Dendritic cell treated with granulocyte-macrophage colony-stimulating factor and Interleukin-4, amounts not matched to agents 40 ng/mL and 50 ng/mL, for 4 days (primary cell): ENCODE results near the gene MOB3B.
"Not testable (repeated sequence)": the region's sequence is repeated elsewhere in the genome, so short reads cannot be mapped to it uniquely, and the experiment has no call there.

Experiments used
- H3K27ac Mint-ChIP-seq: one replicate; pipeline ENCODE4 v1.8.0; 2022; ENCODE audit warnings: mild to moderate bottlenecking, mixed read lengths
- H3K27me3 Mint-ChIP-seq: one replicate; pipeline ENCODE4 v1.8.0; 2022; ENCODE audit warnings: mild to moderate bottlenecking, mixed read lengths
- H3K36me3 Mint-ChIP-seq: one replicate; pipeline ENCODE4 v1.8.0; 2022; ENCODE audit warnings: low read depth, mixed read lengths
- H3K4me1 Mint-ChIP-seq: one replicate; pipeline ENCODE4 v1.8.0; 2022; ENCODE audit warnings: low read depth, mixed read lengths
- H3K4me3 Mint-ChIP-seq: one replicate; pipeline ENCODE4 v1.8.0; 2022; ENCODE audit warnings: mild to moderate bottlenecking, moderate library complexity, mixed read lengths
- H3K9me3 Mint-ChIP-seq: one replicate; pipeline ENCODE4 v1.8.0; 2022; ENCODE audit warnings: mixed read lengths
- intact Hi-C: fragments of 100-400 bp; cut with micrococcal nuclease; formaldehyde crosslinking; loops from one replicate; pipeline ENCODE4 v1.15.0; 2022

The MOB3B gene

GRCh38 chr9:27453860-27454553, 75.6 kb downstream of the MOB3B start:
- H3K36me3 Mint-ChIP-seq, result peaks cover 92% of the 10 kb centered on the region
- H3K4me3 Mint-ChIP-seq, result no peak overlapping the region
- no peaks in the 10 kb centered on the region for H3K27me3 Mint-ChIP-seq
- H3K9me3 Mint-ChIP-seq, result no peaks in the 10 kb centered on the region
- H3K4me1 Mint-ChIP-seq, result peaks cover 57% of the 10 kb centered on the region
- intact Hi-C loops, result loop anchor here (5.0 kb wide), 1 partner anchor 73 kb away; the partner anchor contains the start of gene MOB3B
- no peak overlapping the region for H3K27ac Mint-ChIP-seq

- intact Hi-C loops, result loop anchor here (5.0 kb wide), 1 partner anchor 76 kb away; the partner anchor contains the start of gene MOB3B
- H3K36me3 Mint-ChIP-seq, result peaks cover 95% of the 10 kb centered on the region
- peak overlapping the region; percentile 48 for H3K27ac Mint-ChIP-seq
- H3K27me3 Mint-ChIP-seq, result no peaks in the 10 kb centered on the region
- peaks cover 44% of the 10 kb centered on the region for H3K4me1 Mint-ChIP-seq
- no peak overlapping the region for H3K4me3 Mint-ChIP-seq
- H3K9me3 Mint-ChIP-seq, result no peaks in the 10 kb centered on the region
These were observed 78.3 kb downstream of the MOB3B start for GRCh38 chr9:27451207-27451797.

GRCh38 chr9:27450752-27451151, 78.9 kb downstream of the MOB3B start:
- Mint-ChIP-seq H3K36me3 (peaks cover 95% of the 10 kb centered on the region), H3K27ac (no peak overlapping the region), H3K9me3 (no peaks in the 10 kb centered on the region), H3K27me3 (no peaks in the 10 kb centered on the region), H3K4me1 (peaks cover 40% of the 10 kb centered on the region), H3K4me3 (no peak overlapping the region)
- intact Hi-C loops, result loop anchor here (5.0 kb wide), 1 partner anchor 77 kb away; the partner anchor contains the start of gene MOB3B

DNA sequence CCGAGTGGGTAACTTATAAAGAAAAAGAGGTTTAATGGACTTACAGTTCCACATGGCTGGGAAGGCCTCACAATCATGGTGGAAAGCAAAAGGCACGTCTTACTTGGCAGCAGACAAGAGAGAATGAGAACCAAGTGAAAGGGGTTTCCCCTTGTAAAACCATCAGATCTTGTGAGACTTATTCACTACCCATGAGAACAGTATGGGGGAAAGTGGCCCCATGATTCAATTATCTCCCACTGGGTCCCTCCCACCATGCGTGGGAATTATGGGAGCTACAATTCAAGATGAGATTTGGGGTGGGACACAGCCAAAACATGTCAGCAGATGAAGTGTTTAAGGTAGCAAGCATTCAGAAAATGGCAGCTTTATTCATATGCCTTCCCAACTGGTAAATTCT, 81.3 kb downstream of the MOB3B start:
- Mint-ChIP-seq H3K4me1 (peaks cover 33% of the 10 kb centered on the region), H3K36me3 (peaks cover 93% of the 10 kb centered on the region)
- H3K4me3 Mint-ChIP-seq, H3K27ac Mint-ChIP-seq, H3K9me3 Mint-ChIP-seq, intact Hi-C loops, H3K27me3 Mint-ChIP-seq: not testable (repeated sequence)

- Mint-ChIP-seq H3K9me3 (peaks cover 20% of the 10 kb centered on the region), H3K4me3 (no peak overlapping the region), H3K27ac (no peak overlapping the region), H3K27me3 (no peaks in the 10 kb centered on the region), H3K4me1 (peaks cover 39% of the 10 kb centered on the region), H3K36me3 (peaks cover 93% of the 10 kb centered on the region)
- intact Hi-C loops, result no loop called here
These were observed 82.5 kb downstream of the MOB3B start for GRCh38 chr9:27447031-27447683.

DNA sequence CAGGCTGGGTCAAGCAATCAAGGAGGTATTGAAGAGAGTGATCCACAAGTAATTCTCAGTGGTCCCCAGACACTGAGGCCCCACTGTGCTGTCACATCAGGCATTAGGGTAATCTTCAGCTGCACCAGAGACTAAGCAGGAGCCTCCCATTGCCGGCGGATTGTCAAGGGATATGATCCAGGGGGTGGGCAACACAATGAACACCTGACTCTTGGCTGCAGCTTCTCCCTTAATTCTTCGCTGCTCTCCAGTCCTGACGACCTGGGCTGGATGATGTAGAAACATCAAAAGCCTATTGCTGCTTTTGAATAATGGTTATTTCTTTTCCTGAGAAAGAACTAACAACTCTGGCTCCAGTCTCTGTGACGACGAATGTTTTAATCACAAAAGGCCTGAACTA, 83.9 kb downstream of the MOB3B start:
- Mint-ChIP-seq H3K9me3 (peaks cover 22% of the 10 kb centered on the region), H3K4me1 (peaks cover 35% of the 10 kb centered on the region), H3K36me3 (peaks cover 92% of the 10 kb centered on the region), H3K27ac (no peak overlapping the region), H3K27me3 (no peaks in the 10 kb centered on the region), H3K4me3 (no peak overlapping the region)
- intact Hi-C loops, result no loop called here

- Mint-ChIP-seq H3K9me3 (peaks cover 22% of the 10 kb centered on the region), H3K36me3 (peaks cover 96% of the 10 kb centered on the region), H3K4me3 (no peak overlapping the region), H3K27ac (no peak overlapping the region), H3K27me3 (no peaks in the 10 kb centered on the region), H3K4me1 (peaks cover 37% of the 10 kb centered on the region)
- intact Hi-C loops, result no loop called here
These were observed 84.5 kb downstream of the MOB3B start for GRCh38 chr9:27445057-27445595.

DNA sequence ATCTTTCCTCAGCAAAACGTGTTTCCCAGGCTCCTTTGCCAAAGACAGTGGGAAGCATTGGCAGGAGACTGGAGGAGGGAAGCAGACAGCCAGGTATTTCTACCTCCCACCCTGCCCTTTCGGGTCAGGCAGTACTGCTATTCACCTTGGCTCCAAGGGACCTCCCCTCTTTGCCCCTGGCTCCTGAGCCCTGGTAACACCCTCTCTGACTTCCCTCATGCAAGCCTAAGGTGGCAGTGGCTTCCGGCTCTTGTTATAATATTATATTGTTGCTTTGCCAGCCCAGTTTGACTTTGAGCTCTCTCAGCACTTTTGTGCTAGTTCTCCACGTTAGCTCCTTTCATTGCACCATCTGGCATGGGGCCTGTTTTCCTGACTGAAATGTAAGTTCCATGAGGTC, 87.2 kb downstream of the MOB3B start:
- intact Hi-C loops, result no loop called here
- peaks cover 87% of the 10 kb centered on the region for H3K36me3 Mint-ChIP-seq
- no peak overlapping the region for H3K4me3 Mint-ChIP-seq
- peaks cover 62% of the 10 kb centered on the region for H3K4me1 Mint-ChIP-seq
- H3K27me3 Mint-ChIP-seq, result no peaks in the 10 kb centered on the region
- H3K27ac Mint-ChIP-seq, result peak overlapping the region; percentile 77
- H3K9me3 Mint-ChIP-seq, result peaks cover 22% of the 10 kb centered on the region

GRCh38 chr9:27441741-27442070, 87.9 kb downstream of the MOB3B start:
- Mint-ChIP-seq H3K27me3 (no peaks in the 10 kb centered on the region), H3K4me1 (peaks cover 69% of the 10 kb centered on the region), H3K27ac (no peak overlapping the region), H3K36me3 (peaks cover 82% of the 10 kb centered on the region), H3K4me3 (no peak overlapping the region), H3K9me3 (peaks cover 22% of the 10 kb centered on the region)
- intact Hi-C loops, result no loop called here

DNA sequence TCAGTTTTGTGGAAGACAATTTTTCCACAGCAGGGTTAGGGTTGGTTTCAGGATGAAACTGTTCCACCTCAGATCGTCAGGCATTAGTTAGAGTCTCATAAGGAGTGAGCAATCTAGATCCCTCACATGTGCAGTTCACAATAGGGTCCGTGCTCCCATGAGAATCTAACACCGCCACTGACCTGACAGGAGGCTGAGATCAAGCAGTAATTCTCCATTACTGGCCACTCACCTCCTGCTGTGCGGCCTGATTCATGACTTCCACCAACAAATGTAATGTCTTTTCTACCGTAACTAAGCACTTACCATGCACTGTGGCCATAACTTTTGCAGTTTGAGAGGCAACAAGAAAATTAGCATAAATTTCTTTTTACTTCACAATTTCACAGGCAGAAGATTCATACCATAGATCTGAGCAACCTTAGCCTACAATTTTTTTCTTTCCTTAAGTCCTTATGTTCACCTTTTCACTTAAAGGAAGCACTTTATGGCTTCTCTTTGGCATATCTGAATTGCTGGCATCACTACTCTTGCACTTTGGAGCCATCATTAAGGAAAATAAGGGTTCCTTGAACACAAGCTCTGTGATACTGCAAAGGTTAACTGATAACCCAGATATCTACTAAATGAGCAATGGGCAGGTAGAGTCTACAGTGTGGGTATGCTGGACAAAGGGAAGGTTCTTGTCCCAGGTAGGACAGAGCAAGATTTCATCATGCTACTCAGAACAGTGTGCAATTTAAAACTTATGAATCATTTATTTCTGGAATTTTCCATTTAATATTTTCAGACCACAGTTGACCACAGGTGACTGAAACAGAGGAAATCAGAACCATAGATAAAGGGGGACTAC, 88.5 kb downstream of the MOB3B start:
- intact Hi-C loops, result no loop called here
- peaks cover 22% of the 10 kb centered on the region for H3K9me3 Mint-ChIP-seq
- no peak overlapping the region for H3K27ac Mint-ChIP-seq
- no peaks in the 10 kb centered on the region for H3K27me3 Mint-ChIP-seq
- peaks cover 70% of the 10 kb centered on the region for H3K4me1 Mint-ChIP-seq
- no peak overlapping the region for H3K4me3 Mint-ChIP-seq
- peaks cover 82% of the 10 kb centered on the region for H3K36me3 Mint-ChIP-seq

DNA sequence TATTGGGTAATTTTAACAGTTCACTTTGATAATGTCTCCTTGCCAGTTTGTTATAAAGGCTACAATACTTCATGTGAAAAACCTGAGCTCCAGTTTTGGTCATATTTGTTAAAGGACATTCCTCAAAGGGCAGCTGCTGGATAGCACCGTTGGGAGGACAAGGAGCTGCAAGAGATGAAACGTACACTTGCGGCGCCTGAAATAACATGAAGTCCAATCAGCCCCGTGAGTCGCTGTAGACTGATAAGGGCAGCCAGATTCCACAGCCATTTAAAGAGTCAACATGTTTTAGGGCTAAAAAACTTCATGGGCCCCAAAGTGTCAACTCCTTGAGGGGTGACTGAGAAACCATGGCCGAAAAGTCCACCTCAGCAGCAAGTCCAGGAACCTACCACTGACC, 91.1 kb downstream of the MOB3B start:
- Mint-ChIP-seq H3K27ac (peak overlapping the region; percentile 85), H3K4me1 (peaks cover 89% of the 10 kb centered on the region), H3K27me3 (no peaks in the 10 kb centered on the region)

DNA sequence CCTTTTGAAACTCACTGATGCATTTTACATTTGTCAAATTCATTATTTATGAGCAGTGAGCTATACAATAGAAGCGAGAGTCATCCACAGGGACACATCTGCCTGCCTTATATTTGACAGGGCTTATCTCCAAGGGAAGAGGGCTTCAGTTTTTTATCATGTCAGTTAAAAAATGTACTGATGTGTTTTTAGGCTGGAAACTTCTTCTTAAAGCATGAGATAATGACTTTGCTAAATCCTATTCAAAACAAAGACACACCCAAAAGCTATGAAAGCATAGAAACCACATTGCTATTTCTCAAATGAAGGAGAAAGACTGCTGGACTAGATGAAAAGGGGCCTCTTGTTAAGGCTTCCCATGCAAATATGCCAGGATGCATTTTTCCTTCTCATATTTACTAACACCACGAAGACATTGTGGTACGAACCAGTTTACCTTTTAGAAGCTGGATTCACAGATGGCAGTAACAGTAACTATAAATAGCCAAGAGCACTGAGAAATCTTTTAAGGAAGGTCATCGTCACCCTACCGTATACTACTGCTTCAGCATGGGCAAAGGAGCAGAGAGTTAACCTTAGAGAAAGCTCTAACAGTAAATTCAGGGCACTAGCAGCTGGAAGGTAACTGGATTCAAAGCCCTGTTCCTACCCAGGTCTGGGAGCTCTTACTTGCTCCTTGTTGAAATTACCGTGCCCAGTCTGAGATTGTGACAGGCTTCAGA, 91.8 kb downstream of the MOB3B start:
- no peaks in the 10 kb centered on the region for H3K27me3 Mint-ChIP-seq
- intact Hi-C loops, result loop anchor here (10.0 kb wide), 1 partner anchor 63 kb away; no protein-coding TSS in a partner anchor
- peaks cover 88% of the 10 kb centered on the region for H3K4me1 Mint-ChIP-seq
- peaks cover 74% of the 10 kb centered on the region for H3K36me3 Mint-ChIP-seq
- H3K9me3 Mint-ChIP-seq, result peaks cover 15% of the 10 kb centered on the region
- no peak overlapping the region for H3K4me3 Mint-ChIP-seq
- peak overlapping the region; percentile 85 for H3K27ac Mint-ChIP-seq

More for the DNA sequence above, 91.1 kb downstream of the MOB3B start:
- peaks cover 21% of the 10 kb centered on the region for H3K9me3 Mint-ChIP-seq
- H3K36me3 Mint-ChIP-seq, result peaks cover 81% of the 10 kb centered on the region
- no peak overlapping the region for H3K4me3 Mint-ChIP-seq
- intact Hi-C loops, result loop anchor here (10.0 kb wide), 1 partner anchor 64 kb away; no protein-coding TSS in a partner anchor

DNA sequence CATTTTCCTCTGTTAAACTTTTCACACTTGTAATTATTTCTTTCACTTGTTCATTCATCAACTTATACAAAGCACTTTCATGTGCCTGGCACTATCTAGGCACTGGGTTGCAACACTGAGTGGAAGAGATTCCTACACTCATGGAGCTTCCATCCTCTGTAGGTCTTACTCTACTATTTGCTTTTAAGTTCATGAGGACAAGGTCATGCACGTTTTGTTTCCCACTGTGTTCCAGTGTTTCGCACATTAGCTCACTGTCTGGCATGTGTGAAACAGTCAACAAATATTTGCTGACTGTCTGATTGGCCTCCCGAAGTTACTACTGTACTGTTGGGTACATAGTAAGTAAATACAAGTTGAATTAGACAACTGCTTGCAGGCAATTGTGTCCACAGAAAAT, 93.4 kb downstream of the MOB3B start:
- no peak overlapping the region for H3K4me3 Mint-ChIP-seq
- H3K9me3 Mint-ChIP-seq, result peaks cover 7% of the 10 kb centered on the region
- H3K36me3 Mint-ChIP-seq, result peaks cover 74% of the 10 kb centered on the region
- H3K4me1 Mint-ChIP-seq, result peaks cover 88% of the 10 kb centered on the region
- intact Hi-C loops, result loop anchor here (10.0 kb wide), 1 partner anchor 61 kb away; no protein-coding TSS in a partner anchor
- H3K27ac Mint-ChIP-seq, result peak overlapping the region; percentile 85
- no peaks in the 10 kb centered on the region for H3K27me3 Mint-ChIP-seq
